ENCODE data around the gene RASGRP4.

The RASGRP4 gene

DNA sequence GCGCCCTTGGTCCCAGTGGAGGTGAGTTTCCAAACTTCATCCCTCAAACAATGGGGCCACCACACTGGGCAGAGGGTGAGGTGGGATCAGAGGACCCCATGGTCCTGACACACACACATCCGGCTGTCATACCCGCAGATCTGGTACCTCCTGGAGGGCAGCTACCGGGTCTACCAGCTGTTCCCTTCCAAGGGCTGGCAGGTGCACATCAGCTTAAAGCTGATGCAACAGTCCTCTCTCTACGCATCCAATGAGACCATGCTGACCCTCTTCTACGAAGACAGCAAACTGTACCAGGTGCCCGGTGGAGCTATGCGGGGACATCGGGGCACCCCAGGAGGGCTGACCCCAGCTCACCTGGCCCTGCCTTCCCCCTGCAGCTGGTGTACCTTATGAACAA, 65.7 kb downstream of the RASGRP4 start:
- Histone ChIP-seq H3K4me1 (ENCODE audit: control insufficient read depth, insufficient read depth, low read length) (peaks cover 10% of the 10 kb centered on the region), H3K36me3 (ENCODE audit: control insufficient read depth in 2 of 2, insufficient read depth in 1 of 2, low read length in 2 of 2) (no peaks in the 10 kb centered on the region; a peak in 1 of 3 replicates), H3K27ac (ENCODE audit: extremely low read depth, low read depth, low read length) (no peak overlapping the region), H3K4me3 (ENCODE audit: low read depth, low read length) (no peak overlapping the region), H3K9me3 (ENCODE audit: control insufficient read depth, insufficient read depth, low read depth, low read length) (no peaks in the 10 kb centered on the region)
- ChIA-PET POLR2A (interaction anchor here (0.9 to 2.9 kb wide), 5 partner anchors 13 to 27 kb away, joined by 3 to 49 read pairs (median 5); partner anchors contain the start of genes CATSPERG, GGN and PSMD8), CTCF (interaction anchor here (0.6 to 1.4 kb wide), 8 partner anchors 16 to 1435 kb away, joined by 3 to 6 read pairs (median 4); partner anchors contain the start of genes CATSPERG and FAM98C)
- TF ChIP-seq, protein P1, sequence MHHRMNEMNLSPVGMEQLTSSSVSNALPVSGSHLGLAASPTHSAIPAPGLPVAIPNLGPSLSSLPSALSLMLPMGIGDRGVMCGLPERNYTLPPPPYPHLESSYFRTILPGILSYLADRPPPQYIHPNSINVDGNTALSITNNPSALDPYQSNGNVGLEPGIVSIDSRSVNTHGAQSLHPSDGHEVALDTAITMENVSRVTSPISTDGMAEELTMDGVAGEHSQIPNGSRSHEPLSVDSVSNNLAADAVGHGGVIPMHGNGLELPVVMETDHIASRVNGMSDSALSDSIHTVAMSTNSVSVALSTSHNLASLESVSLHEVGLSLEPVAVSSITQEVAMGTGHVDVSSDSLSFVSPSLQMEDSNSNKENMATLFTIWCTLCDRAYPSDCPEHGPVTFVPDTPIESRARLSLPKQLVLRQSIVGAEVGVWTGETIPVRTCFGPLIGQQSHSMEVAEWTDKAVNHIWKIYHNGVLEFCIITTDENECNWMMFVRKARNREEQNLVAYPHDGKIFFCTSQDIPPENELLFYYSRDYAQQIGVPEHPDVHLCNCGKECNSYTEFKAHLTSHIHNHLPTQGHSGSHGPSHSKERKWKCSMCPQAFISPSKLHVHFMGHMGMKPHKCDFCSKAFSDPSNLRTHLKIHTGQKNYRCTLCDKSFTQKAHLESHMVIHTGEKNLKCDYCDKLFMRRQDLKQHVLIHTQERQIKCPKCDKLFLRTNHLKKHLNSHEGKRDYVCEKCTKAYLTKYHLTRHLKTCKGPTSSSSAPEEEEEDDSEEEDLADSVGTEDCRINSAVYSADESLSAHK (tag by site-specific recombination; IDR thresholded peaks at IDR 0.05), result no peak
- 0 out of 2 replicates have a peak, but pooled peaks have one; percentile 5 for TF ChIP-seq ZNF211 (tag by site-specific recombination; IDR thresholded peaks at IDR 0.05; ENCODE audit: low read depth)

DNA sequence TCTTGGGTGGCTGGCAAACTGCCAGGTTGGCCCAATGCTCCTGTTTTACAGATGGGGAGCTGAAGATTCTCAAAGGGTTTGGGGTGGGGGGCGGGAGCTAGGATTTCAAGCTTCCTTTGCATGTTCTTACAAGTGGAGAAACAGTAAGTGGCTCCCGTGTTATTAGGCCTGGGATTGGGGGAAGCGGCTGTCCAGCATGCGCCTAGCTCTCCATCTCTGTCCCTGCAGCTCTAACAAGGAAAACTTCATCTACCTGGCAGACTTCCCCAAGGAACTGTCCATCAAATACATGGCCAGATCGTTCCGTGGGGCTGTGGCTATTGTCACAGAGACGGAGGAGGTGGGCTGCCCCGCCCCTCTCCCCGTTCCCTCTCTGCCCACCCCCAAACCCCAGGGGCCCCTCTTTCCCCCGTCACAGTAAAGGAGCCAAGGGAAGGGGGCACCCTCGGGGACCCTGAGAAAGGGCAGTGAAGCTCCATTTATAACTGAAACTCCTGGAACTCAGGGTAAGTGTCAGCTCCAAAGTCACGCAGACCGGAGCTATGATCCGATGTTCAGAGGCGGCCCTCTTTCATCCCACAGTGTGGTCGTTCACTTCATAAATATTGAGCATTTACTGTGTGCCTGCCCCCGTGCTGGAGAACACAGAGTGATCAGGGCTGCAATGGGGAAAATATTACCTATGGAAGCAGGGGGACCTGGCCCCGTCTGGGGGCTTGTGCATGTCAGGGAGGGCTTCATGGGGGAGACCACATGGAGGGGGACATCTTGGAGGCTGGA, 66.6 kb downstream of the RASGRP4 start:
- ChIA-PET CTCF (interaction anchor here (0.7 to 1.6 kb wide), 9 partner anchors 15 to 275 kb away, joined by 3 to 8 read pairs (median 4); partner anchors contain the start of genes CATSPERG, FAM98C and PSMD8), POLR2A (interaction anchor here (0.6 to 2.9 kb wide), 5 partner anchors 12 to 52 kb away, joined by 5 to 15 read pairs (median 7); partner anchors contain the start of genes CATSPERG, GGN and PSMD8)
- no peaks in the 10 kb centered on the region; a peak in 1 of 3 replicates for H3K36me3 ChIP-seq (ENCODE audit: control insufficient read depth in 2 of 2, insufficient read depth in 1 of 2, low read length in 2 of 2)
- peaks cover 10% of the 10 kb centered on the region for H3K4me1 ChIP-seq (ENCODE audit: control insufficient read depth, insufficient read depth, low read length)
- H3K9me3 ChIP-seq (ENCODE audit: control insufficient read depth, insufficient read depth, low read depth, low read length), result no peaks in the 10 kb centered on the region
- TF ChIP-seq, protein P2, sequence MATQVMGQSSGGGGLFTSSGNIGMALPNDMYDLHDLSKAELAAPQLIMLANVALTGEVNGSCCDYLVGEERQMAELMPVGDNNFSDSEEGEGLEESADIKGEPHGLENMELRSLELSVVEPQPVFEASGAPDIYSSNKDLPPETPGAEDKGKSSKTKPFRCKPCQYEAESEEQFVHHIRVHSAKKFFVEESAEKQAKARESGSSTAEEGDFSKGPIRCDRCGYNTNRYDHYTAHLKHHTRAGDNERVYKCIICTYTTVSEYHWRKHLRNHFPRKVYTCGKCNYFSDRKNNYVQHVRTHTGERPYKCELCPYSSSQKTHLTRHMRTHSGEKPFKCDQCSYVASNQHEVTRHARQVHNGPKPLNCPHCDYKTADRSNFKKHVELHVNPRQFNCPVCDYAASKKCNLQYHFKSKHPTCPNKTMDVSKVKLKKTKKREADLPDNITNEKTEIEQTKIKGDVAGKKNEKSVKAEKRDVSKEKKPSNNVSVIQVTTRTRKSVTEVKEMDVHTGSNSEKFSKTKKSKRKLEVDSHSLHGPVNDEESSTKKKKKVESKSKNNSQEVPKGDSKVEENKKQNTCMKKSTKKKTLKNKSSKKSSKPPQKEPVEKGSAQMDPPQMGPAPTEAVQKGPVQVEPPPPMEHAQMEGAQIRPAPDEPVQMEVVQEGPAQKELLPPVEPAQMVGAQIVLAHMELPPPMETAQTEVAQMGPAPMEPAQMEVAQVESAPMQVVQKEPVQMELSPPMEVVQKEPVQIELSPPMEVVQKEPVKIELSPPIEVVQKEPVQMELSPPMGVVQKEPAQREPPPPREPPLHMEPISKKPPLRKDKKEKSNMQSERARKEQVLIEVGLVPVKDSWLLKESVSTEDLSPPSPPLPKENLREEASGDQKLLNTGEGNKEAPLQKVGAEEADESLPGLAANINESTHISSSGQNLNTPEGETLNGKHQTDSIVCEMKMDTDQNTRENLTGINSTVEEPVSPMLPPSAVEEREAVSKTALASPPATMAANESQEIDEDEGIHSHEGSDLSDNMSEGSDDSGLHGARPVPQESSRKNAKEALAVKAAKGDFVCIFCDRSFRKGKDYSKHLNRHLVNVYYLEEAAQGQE (tag by site-specific recombination; IDR thresholded peaks at IDR 0.05), result peak; percentile 85
- no peak for TF ChIP-seq MYNN (tag by site-specific recombination; IDR thresholded peaks at IDR 0.05; ENCODE audit: borderline replicate concordance)
- TF ChIP-seq SP2 (tag by site-specific recombination; IDR thresholded peaks at IDR 0.05), result no peak
- TF ChIP-seq ZNF791 (tag by site-specific recombination; IDR thresholded peaks at IDR 0.05), result no peak
- 0 out of 2 replicates have a peak, but pooled peaks have one; percentile 8 for TF ChIP-seq ZNF211 (tag by site-specific recombination; IDR thresholded peaks at IDR 0.05; ENCODE audit: low read depth)
- peak; percentile 59 for TF ChIP-seq GLIS2 (tag by site-specific recombination; IDR thresholded peaks at IDR 0.05)
- H3K4me3 ChIP-seq (ENCODE audit: low read depth, low read length), result no peak overlapping the region
- H3K27ac ChIP-seq (ENCODE audit: extremely low read depth, low read depth, low read length), result no peak overlapping the region
